HepG2 (cell line): ENCODE data around the gene KMT2A. TPM values are rescaled to one million over a fixed set of nuclear protein-coding genes. Genes with fewer than 3 reads are reported as not detected.
A peak's percentile ranks its signal among the peaks of the same experiment; 100 is the strongest.

Experiments
- AHR ChIP-seq: IDR thresholded peaks from 2 replicates; pipeline ENCODE4 v1.6.1; 2018; ENCODE audit warnings: missing genetic modification reagents, missing compliant biosample characterization
- ARHGAP35 ChIP-seq: sonication (generic); formaldehyde crosslinking; IDR thresholded peaks from 2 replicates; pipeline ENCODE4 v1.9.0; 2022; ENCODE audit warnings: mild to moderate bottlenecking, inconsistent platforms, moderate library complexity, missing genetic modification reagents, borderline replicate concordance
- ARNT ChIP-seq: fragments of 450-650 bp; IDR thresholded peaks from 2 replicates; pipeline ENCODE4 v1.6.1; 2017
- KAT7 ChIP-seq: IDR thresholded peaks from 2 replicates; pipeline ENCODE4 v1.6.1; 2018; ENCODE audit warnings: borderline replicate concordance, missing compliant biosample characterization
- KLF12 ChIP-seq: sonication (generic); formaldehyde crosslinking; IDR thresholded peaks from 2 replicates; pipeline ENCODE4 v1.4.0; 2020; ENCODE audit warnings: missing genetic modification reagents, borderline replicate concordance
- ZNF564 ChIP-seq: sonication (generic); formaldehyde crosslinking; IDR thresholded peaks from 2 replicates; pipeline ENCODE4 v1.8.1; 2023; ENCODE audit warnings: mild to moderate bottlenecking, missing genetic modification reagents
- ZNF567 ChIP-seq: sonication (generic); formaldehyde crosslinking; IDR thresholded peaks from 2 replicates; pipeline ENCODE4 v1.8.1; 2023; ENCODE audit warnings: mild to moderate bottlenecking, missing genetic modification reagents, borderline replicate concordance
- ZNF768 ChIP-seq: sonication (generic); formaldehyde crosslinking; IDR thresholded peaks from 2 replicates; pipeline ENCODE4 v1.4.0; 2020; ENCODE audit warnings: missing genetic modification reagents
- ZNF781 ChIP-seq: sonication (generic); formaldehyde crosslinking; IDR thresholded peaks from 2 replicates; pipeline ENCODE4 v1.5.1; 2020; ENCODE audit warnings: borderline replicate concordance, mild to moderate bottlenecking, missing genetic modification reagents; ENCODE audit errors: not compliant biosample characterization
- ZNF839 ChIP-seq: sonication (generic); formaldehyde crosslinking; IDR thresholded peaks from 2 replicates; pipeline ENCODE4 v1.4.0; 2020; ENCODE audit warnings: missing genetic modification reagents, mild to moderate bottlenecking, borderline replicate concordance
- ZSCAN30 ChIP-seq: sonication (generic); formaldehyde crosslinking; IDR thresholded peaks from 2 replicates; pipeline ENCODE4 v1.5.0; 2020; ENCODE audit warnings: mild to moderate bottlenecking, missing genetic modification reagents
- polyA plus RNA-seq, 8 experiments: library from polyadenylated mRNA; depleted of rRNA in 3 of 8; stranded (reverse) in 7 of 8; unstranded in 1 of 8; fragments of >200 nt; fragmentation: Illumina TruSeq in 4 of 8; extraction: Trizol in 4 of 8; gene quantifications; 2 replicates each; pipeline versions ENCODE4 v1.2.1 to v1.2.3, GENCODE V29; 2011 to 2016; ENCODE audit warnings: low read depth in 4 of 8, missing spikeins in 1 of 8, mixed read lengths in 1 of 8; ENCODE audit not compliant: insufficient read depth in 1 of 8
- total RNA-seq, 5 experiments: library from RNA; depleted of rRNA; stranded (reverse); fragments of >200 nt; fragmentation: Illumina TruSeq; extraction: Trizol; gene quantifications; 2 replicates each; pipeline ENCODE4 v1.2.3, GENCODE V29; 2016; ENCODE audit warnings: low read depth in 1 of 5
- TF ChIP-seq, protein P1 (sequence below): sonication (generic); formaldehyde crosslinking; IDR thresholded peaks from 2 replicates; pipeline ENCODE4 v1.5.1; 2020; ENCODE audit warnings: mild to moderate bottlenecking, moderate library complexity, missing genetic modification reagents
- TF ChIP-seq, protein P2 (sequence below): sonication (generic); formaldehyde crosslinking; IDR thresholded peaks from 2 replicates; pipeline ENCODE4 v1.5.1; 2020; ENCODE audit warnings: missing genetic modification reagents, mild to moderate bottlenecking, borderline replicate concordance
- TF ChIP-seq, protein P3 (sequence below): sonication (generic); formaldehyde crosslinking; IDR thresholded peaks from 2 replicates; pipeline ENCODE4 v1.4.0; 2020; ENCODE audit warnings: missing genetic modification reagents, borderline replicate concordance
- TF ChIP-seq, protein P4 (sequence below): sonication (generic); formaldehyde crosslinking; IDR thresholded peaks from 2 replicates; pipeline ENCODE4 v1.9.0; 2021; ENCODE audit warnings: missing genetic modification reagents, borderline replicate concordance
- TF ChIP-seq, protein P5 (sequence below): fragments of 450-650 bp; IDR thresholded peaks from 2 replicates; pipeline ENCODE4 v1.6.1; 2016

Gene KMT2A
- total and polyA plus RNA-seq, 2 of the 13 experiments (the other 11 are each of a cell fraction or from before 2014, with no cell fraction given), result 12.4 to 20.0 TPM

DNA sequence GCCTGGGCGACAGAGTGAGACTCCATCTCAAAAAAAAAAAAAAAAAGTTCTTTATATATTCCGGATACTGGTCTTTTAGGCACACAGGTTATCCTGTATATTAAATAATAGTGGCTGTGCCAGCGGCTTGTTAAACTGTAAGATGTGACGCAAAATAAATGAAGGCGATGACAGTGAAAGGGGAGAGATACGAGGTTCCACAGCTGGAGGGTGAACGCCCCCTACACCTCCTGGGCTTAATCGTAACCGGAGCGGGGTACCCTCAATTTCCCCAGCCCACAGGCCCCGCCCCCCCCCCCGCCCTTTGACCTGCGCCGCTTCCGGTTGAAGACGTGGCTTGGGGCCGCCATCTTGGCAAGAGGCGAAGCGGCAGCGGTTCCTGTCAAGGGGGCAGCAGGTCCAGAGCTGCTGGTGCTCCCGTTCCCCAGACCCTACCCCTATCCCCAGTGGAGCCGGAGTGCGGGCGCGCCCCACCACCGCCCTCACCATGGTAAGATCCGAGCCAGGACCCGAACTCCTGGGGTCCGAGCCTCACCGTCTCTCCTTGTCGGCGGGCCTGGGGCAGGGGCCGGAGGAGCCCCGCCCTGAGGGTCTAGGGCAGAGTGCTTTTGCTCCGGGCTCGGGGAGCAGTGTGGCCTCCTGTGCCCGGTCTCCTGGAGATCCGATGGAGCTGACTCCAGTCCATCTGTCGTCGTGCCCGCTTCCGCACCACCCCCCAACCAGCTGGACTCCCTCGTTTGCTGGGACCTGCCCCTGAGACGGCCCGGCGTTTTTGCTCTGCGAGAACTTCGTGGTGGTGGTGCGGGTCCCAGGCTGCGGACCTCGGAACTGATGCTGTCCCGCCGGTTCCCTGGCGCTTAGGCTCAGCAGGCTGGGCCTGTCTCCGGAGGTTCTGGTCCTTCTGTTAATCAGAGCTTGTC, 136.0 kb downstream of the KMT2A start, which contains the start of gene ARCN1 (continued):
- no peak; the same call in 1 of the 2 replicates for TF ChIP-seq ZNF567
- TF ChIP-seq, protein P1, sequence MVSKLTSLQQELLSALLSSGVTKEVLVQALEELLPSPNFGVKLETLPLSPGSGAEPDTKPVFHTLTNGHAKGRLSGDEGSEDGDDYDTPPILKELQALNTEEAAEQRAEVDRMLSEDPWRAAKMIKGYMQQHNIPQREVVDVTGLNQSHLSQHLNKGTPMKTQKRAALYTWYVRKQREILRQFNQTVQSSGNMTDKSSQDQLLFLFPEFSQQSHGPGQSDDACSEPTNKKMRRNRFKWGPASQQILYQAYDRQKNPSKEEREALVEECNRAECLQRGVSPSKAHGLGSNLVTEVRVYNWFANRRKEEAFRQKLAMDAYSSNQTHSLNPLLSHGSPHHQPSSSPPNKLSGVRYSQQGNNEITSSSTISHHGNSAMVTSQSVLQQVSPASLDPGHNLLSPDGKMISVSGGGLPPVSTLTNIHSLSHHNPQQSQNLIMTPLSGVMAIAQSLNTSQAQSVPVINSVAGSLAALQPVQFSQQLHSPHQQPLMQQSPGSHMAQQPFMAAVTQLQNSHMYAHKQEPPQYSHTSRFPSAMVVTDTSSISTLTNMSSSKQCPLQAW, result no peak
- peak; percentile 25; the same call in 1 of the 2 replicates for TF ChIP-seq ZNF768 (CRISPR knock-in tag)
- TF ChIP-seq, protein P2, sequence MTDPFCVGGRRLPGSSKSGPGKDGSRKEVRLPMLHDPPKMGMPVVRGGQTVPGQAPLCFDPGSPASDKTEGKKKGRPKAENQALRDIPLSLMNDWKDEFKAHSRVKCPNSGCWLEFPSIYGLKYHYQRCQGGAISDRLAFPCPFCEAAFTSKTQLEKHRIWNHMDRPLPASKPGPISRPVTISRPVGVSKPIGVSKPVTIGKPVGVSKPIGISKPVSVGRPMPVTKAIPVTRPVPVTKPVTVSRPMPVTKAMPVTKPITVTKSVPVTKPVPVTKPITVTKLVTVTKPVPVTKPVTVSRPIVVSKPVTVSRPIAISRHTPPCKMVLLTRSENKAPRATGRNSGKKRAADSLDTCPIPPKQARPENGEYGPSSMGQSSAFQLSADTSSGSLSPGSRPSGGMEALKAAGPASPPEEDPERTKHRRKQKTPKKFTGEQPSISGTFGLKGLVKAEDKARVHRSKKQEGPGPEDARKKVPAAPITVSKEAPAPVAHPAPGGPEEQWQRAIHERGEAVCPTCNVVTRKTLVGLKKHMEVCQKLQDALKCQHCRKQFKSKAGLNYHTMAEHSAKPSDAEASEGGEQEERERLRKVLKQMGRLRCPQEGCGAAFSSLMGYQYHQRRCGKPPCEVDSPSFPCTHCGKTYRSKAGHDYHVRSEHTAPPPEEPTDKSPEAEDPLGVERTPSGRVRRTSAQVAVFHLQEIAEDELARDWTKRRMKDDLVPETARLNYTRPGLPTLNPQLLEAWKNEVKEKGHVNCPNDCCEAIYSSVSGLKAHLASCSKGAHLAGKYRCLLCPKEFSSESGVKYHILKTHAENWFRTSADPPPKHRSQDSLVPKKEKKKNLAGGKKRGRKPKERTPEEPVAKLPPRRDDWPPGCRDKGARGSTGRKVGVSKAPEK (CRISPR knock-in tag), result no peak
- TF ChIP-seq ARHGAP35 (CRISPR knock-in tag), result 0 out of 2 replicates have a peak, but pooled peaks have one; percentile 56
- TF ChIP-seq, protein P3, sequence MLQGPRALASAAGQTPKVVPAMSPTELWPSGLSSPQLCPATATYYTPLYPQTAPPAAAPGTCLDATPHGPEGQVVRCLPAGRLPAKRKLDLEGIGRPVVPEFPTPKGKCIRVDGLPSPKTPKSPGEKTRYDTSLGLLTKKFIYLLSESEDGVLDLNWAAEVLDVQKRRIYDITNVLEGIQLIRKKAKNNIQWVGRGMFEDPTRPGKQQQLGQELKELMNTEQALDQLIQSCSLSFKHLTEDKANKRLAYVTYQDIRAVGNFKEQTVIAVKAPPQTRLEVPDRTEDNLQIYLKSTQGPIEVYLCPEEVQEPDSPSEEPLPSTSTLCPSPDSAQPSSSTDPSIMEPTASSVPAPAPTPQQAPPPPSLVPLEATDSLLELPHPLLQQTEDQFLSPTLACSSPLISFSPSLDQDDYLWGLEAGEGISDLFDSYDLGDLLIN (CRISPR knock-in tag), result no peak
- TF ChIP-seq ZNF839 (CRISPR knock-in tag), result no peak; the same call in 1 of the 2 replicates
- 0 out of 2 replicates have a peak, but pooled peaks have one; percentile 46 for TF ChIP-seq ZNF564
- TF ChIP-seq, protein P4, sequence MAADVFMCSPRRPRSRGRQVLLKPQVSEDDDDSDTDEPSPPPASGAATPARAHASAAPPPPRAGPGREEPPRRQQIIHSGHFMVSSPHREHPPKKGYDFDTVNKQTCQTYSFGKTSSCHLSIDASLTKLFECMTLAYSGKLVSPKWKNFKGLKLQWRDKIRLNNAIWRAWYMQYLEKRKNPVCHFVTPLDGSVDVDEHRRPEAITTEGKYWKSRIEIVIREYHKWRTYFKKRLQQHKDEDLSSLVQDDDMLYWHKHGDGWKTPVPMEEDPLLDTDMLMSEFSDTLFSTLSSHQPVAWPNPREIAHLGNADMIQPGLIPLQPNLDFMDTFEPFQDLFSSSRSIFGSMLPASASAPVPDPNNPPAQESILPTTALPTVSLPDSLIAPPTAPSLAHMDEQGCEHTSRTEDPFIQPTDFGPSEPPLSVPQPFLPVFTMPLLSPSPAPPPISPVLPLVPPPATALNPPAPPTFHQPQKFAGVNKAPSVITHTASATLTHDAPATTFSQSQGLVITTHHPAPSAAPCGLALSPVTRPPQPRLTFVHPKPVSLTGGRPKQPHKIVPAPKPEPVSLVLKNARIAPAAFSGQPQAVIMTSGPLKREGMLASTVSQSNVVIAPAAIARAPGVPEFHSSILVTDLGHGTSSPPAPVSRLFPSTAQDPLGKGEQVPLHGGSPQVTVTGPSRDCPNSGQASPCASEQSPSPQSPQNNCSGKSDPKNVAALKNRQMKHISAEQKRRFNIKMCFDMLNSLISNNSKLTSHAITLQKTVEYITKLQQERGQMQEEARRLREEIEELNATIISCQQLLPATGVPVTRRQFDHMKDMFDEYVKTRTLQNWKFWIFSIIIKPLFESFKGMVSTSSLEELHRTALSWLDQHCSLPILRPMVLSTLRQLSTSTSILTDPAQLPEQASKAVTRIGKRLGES (CRISPR knock-in tag), result 0 out of 2 replicates have a peak, but pooled peaks have one; percentile 35
- TF ChIP-seq ZNF781 (CRISPR knock-in tag), result no peak
- TF ChIP-seq KAT7 (CRISPR knock-in tag), result no peak
- no peak for TF ChIP-seq ARNT
- TF ChIP-seq, protein P5, sequence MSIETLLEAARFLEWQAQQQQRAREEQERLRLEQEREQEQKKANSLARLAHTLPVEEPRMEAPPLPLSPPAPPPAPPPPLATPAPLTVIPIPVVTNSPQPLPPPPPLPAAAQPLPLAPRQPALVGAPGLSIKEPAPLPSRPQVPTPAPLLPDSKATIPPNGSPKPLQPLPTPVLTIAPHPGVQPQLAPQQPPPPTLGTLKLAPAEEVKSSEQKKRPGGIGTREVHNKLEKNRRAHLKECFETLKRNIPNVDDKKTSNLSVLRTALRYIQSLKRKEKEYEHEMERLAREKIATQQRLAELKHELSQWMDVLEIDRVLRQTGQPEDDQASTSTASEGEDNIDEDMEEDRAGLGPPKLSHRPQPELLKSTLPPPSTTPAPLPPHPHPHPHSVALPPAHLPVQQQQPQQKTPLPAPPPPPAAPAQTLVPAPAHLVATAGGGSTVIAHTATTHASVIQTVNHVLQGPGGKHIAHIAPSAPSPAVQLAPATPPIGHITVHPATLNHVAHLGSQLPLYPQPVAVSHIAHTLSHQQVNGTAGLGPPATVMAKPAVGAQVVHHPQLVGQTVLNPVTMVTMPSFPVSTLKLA, result no peak
- no peak for TF ChIP-seq ZSCAN30
- TF ChIP-seq AHR (CRISPR knock-in tag), result no peak; the same call in 1 of the 2 replicates
- 0 out of 2 replicates have a peak, but pooled peaks have one; percentile 22 for TF ChIP-seq KLF12
